ENCODE results near the gene ODF2L. TPM values are rescaled to one million over a fixed set of nuclear protein-coding genes. Genes with fewer than 3 reads are reported as not detected.

The ODF2L gene
- total RNA-seq, 1 experiment from 2014 or later = 27.3 TPM

DNA sequence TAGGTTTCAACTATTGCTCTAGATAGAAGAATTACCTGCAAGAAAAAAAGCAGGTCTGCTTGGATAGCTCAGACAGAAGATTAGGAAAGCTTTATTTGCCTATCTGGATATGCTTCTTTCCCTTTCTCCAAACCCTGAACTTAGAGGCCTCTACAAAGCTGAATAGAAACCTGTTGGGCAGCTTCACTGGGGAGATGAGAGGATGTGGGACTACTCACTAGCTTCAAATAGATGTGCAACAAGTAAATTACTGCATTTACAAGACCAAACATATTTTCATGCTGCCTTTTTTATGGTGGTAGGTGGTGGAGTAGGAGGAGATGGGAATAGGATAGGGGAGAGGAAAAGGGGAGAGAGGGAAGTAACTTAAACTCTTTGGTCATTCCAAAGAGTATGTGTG lies 34.3 kb upstream of the ODF2L start:
- Histone ChIP-seq H4K5ac (ENCODE audit: insufficient read length, low read depth, low read length) (no peak overlapping the region), H4K8ac (replicated peaks; ENCODE audit: insufficient read length, low read depth, low read length) (no peak overlapping the region), H2BK15ac (ENCODE audit: low read depth, low read length) (no peak overlapping the region), H3K9ac (ENCODE audit: extremely low read depth, insufficient read length, low read length) (no peak overlapping the region), H2AK5ac (ENCODE audit: insufficient read length, low read length) (no peak overlapping the region), H3K27me3 (ENCODE audit: insufficient read depth, low read length) (no peaks in the 10 kb centered on the region), H2BK20ac (ENCODE audit: low read depth, low read length, poor library complexity, severe bottlenecking) (no peak overlapping the region), H4K91ac (ENCODE audit: insufficient read length, low read depth, low read length) (no peak overlapping the region), H3K23ac (ENCODE audit: insufficient read length, low read depth, low read length) (no peak overlapping the region), H3K14ac (ENCODE audit: insufficient read depth, low read length) (no peak overlapping the region), H3K79me1 (ENCODE audit: insufficient read depth, low read depth, low read length, poor library complexity, severe bottlenecking) (no peaks in the 10 kb centered on the region), H2BK12ac (ENCODE audit: insufficient read length, low read depth, low read length) (no peak overlapping the region), H2BK5ac (ENCODE audit: insufficient read length, low read length) (no peak overlapping the region), H2AFZ (ENCODE audit: low read length) (no peak overlapping the region), H3T11ph (ENCODE audit: low read length) (no peak overlapping the region), H3K56ac (ENCODE audit: insufficient read length, low read depth, low read length) (no peak overlapping the region), H3K27ac (ENCODE audit: insufficient read length, low read depth, low read length) (no peak overlapping the region), H4K20me1 (ENCODE audit: control insufficient read depth, insufficient read depth, insufficient read length) (no peaks in the 10 kb centered on the region), H3K4ac (ENCODE audit: low read depth, low read length) (no peak overlapping the region), H3K18ac (ENCODE audit: insufficient read length, low read depth, low read length) (no peak overlapping the region), H3K4me1 (ENCODE audit: insufficient read depth, low read length) (no peaks in the 10 kb centered on the region), H3K4me2 (ENCODE audit: insufficient read depth, insufficient read length, low read length) (no peak overlapping the region), H3K9me3 (ENCODE audit: control insufficient read depth, low read depth, low read length) (no peaks in the 10 kb centered on the region), H2BK120ac (ENCODE audit: low read depth, low read length, poor library complexity, severe bottlenecking) (no peak overlapping the region), H3K79me2 (ENCODE audit: insufficient read depth, low read length) (no peaks in the 10 kb centered on the region), H3K23me2 (ENCODE audit: insufficient read length, low read depth, low read length, poor library complexity, severe bottlenecking) (no peaks in the 10 kb centered on the region)
- H3K9me3 Mint-ChIP-seq = no peaks in the 10 kb centered on the region
- no peak for DNase-seq
- H3K36me3 Mint-ChIP-seq (ENCODE audit: insufficient read depth in 1 of 3, low read depth in 3 of 3) = no peaks in the 10 kb centered on the region
- H3K4me1 Mint-ChIP-seq = no peaks in the 10 kb centered on the region
- TF ChIP-seq, protein P1, sequence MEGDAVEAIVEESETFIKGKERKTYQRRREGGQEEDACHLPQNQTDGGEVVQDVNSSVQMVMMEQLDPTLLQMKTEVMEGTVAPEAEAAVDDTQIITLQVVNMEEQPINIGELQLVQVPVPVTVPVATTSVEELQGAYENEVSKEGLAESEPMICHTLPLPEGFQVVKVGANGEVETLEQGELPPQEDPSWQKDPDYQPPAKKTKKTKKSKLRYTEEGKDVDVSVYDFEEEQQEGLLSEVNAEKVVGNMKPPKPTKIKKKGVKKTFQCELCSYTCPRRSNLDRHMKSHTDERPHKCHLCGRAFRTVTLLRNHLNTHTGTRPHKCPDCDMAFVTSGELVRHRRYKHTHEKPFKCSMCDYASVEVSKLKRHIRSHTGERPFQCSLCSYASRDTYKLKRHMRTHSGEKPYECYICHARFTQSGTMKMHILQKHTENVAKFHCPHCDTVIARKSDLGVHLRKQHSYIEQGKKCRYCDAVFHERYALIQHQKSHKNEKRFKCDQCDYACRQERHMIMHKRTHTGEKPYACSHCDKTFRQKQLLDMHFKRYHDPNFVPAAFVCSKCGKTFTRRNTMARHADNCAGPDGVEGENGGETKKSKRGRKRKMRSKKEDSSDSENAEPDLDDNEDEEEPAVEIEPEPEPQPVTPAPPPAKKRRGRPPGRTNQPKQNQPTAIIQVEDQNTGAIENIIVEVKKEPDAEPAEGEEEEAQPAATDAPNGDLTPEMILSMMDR (conservative IDR thresholded peaks at IDR 0.05) = no peak
- H3K4me3 Mint-ChIP-seq = no peak overlapping the region
- no peak overlapping the region for H3K27ac Mint-ChIP-seq
- no peaks in the 10 kb centered on the region; the same call in 1 of the 2 replicates for H3K27me3 Mint-ChIP-seq (ENCODE audit: low read depth)
